Measurements from ENCODE around the gene NTSR2. TPM values are rescaled to one million over a fixed set of nuclear protein-coding genes. Genes with fewer than 3 reads are reported as not detected.

NTSR2 gene
- total and polyA plus RNA-seq, 7 experiments from 2014 or later, result not detected

DNA sequence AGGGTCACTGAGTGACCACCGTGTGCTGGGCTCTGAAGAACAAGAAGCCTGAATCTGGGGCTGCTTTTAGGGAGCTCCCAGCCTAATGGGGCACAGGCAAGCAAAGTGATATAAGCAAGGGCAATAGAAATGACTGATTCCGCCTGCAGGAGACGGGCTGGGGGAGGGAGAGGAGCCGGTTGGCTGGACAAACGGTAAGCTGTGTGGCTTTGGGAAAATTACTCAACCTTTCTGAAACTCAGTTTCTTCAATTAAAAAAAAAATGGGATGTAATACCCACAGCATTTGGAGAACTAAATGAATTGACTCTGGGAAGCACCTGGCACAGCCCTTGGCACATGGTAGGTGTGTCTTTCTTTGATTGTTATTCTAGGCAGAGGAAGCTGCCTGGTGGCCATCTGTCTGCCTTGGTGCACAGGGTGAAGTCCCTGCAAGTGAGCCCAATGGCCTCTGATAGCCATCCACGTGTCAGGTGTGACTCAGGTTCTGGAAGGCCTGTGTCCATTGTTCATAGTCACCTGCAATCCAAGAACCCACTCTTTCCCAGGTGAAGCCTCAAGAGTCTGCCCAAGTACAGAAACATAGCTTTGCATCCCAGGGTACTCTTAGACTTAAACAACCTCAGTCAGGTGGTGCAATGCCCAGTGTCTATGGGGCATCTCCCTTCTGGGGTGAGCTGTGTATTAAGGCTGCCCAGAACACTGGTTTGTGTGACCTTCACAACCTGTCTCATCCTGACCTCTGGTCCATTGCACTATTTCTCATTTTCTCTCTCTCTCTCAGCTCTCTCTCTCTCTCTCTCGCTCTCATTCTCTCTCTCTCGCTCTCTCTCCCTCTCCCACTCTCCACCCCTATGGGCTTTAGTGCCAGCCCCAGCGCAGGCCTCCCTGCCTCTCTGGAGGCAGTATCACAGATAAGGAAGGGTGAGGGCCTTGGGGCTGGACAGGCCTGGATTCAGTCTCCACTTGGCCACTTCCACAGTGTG, 30.0 kb upstream of the NTSR2 start:
- POLR2A ChIA-PET, result no interaction called here
- CTCF ChIA-PET, result interaction anchor here (9.0 kb wide), 1 partner anchor 81 kb away, joined by 110 read pairs; no protein-coding TSS in a partner anchor
- DNase-seq, result no peak
- Histone ChIP-seq H3K4me1 (ENCODE audit: control insufficient read depth in 2 of 2, insufficient read depth in 2 of 2, low read length in 2 of 2) (no peaks in the 10 kb centered on the region), H3K4me3 (ENCODE audit: low read length) (no peak overlapping the region), H3K27ac (ENCODE audit: low read depth, low read length) (no peak overlapping the region), H3K36me3 (ENCODE audit: control insufficient read depth in 2 of 3, insufficient read depth in 3 of 3, low read length in 3 of 3) (no peaks in the 10 kb centered on the region), H3K27me3 (ENCODE audit: control insufficient read depth in 2 of 2, insufficient read depth in 2 of 2, low read length in 2 of 2) (no peaks in the 10 kb centered on the region), H3K9me3 (ENCODE audit: control insufficient read depth in 2 of 3, low read length in 3 of 3) (no peaks in the 10 kb centered on the region)
- H3K27ac Mint-ChIP-seq, result no peak overlapping the region
- H3K4me3 Mint-ChIP-seq, result no peak overlapping the region
- ATAC-seq, result no peak
- intact Hi-C loops (cut with micrococcal nuclease), result loop anchor here in 1 of 2 donors (10.0 kb wide), 1 partner anchor 1015 kb away; the partner anchor contains the start of gene TRIB2
- H3K36me3 Mint-ChIP-seq, result no peaks in the 10 kb centered on the region
- no peaks in the 10 kb centered on the region for H3K9me3 Mint-ChIP-seq
- H3K4me1 Mint-ChIP-seq, result peaks cover 0 to 2% (median 0%) of the 10 kb centered on the region in 7 donors
- peaks cover 0 to 6% (median 0%) of the 10 kb centered on the region in 5 donors for H3K27me3 Mint-ChIP-seq

- intact Hi-C loops (cut with micrococcal nuclease), result loop anchor here in 1 of 2 donors (10.0 kb wide), 1 partner anchor 1017 kb away; the partner anchor contains the start of gene TRIB2
- Histone ChIP-seq H3K27ac (ENCODE audit: low read depth, low read length) (no peak overlapping the region), H3K4me3 (ENCODE audit: low read length) (no peak overlapping the region), H3K36me3 (ENCODE audit: control insufficient read depth in 2 of 3, insufficient read depth in 3 of 3, low read length in 3 of 3) (no peaks in the 10 kb centered on the region), H3K9me3 (ENCODE audit: control insufficient read depth in 2 of 3, low read length in 3 of 3) (no peaks in the 10 kb centered on the region), H3K27me3 (ENCODE audit: control insufficient read depth in 2 of 2, insufficient read depth in 2 of 2, low read length in 2 of 2) (no peaks in the 10 kb centered on the region), H3K4me1 (ENCODE audit: control insufficient read depth in 2 of 2, insufficient read depth in 2 of 2, low read length in 2 of 2) (no peaks in the 10 kb centered on the region)
- DNase-seq (no peak), ATAC-seq (no peak)
- H3K36me3 Mint-ChIP-seq, result no peaks in the 10 kb centered on the region
- ChIA-PET POLR2A (no interaction called here), CTCF (interaction anchor here (0.7 to 9.0 kb wide), 2 partner anchors 14 to 82 kb away, joined by 3 to 110 read pairs; no protein-coding TSS in a partner anchor)
- H3K4me3 Mint-ChIP-seq, result no peak overlapping the region
- H3K4me1 Mint-ChIP-seq, result peaks cover 0 to 2% (median 0%) of the 10 kb centered on the region in 7 donors
- no peaks in the 10 kb centered on the region for H3K9me3 Mint-ChIP-seq
- H3K27ac Mint-ChIP-seq, result no peak overlapping the region
- H3K27me3 Mint-ChIP-seq, result peaks cover 0 to 6% (median 0%) of the 10 kb centered on the region in 5 donors
Measured at GRCh38 chr2:11698009-11698922, 28.3 kb upstream of the NTSR2 start.

DNA sequence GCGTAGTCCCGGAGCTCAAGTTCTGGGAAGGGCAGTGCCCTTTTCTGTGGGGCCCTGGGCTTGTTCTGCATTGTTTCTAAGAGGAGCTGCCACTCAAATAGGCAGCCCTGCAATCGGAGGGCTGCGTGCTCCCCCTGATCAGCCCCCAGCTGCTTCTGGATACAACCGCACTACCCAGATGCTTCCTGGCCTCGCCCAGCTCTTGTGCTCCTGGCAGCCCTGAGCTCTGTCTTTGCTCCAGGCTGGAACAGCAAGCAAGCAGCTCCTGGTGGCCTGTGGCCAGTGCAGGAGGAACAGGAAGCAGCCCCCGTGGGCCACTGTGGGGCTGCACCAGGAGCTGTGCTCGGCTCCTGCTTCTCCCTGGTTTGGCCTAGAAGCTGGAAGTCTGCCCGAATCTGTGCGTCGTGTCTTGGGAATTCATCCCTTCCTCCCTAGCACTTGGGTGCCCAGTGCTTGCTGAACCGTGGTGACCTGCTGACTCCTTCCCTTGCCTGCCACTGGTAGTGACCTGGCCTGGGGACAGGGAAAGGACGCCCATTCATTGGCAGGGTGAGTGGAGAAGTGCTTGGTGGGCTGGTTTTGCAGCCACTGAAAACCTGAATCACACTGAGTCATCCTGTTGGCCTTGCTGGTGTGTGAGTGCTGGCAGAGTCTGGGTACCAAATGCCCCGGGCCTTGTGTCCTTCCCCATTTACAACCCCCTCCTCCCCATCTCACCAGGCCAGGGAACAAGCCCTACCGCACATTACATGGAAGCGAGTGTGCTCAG, 27.3 kb upstream of the NTSR2 start:
- no peak overlapping the region for H3K27ac ChIP-seq (ENCODE audit: low read depth, low read length)
- H3K36me3 Mint-ChIP-seq, result no peaks in the 10 kb centered on the region
- H3K9me3 Mint-ChIP-seq, result no peaks in the 10 kb centered on the region
- peaks cover 0 to 6% (median 0%) of the 10 kb centered on the region in 5 donors for H3K27me3 Mint-ChIP-seq
- H3K4me1 Mint-ChIP-seq, result peaks cover 0 to 5% (median 4%) of the 10 kb centered on the region in 7 donors
- ChIA-PET POLR2A (no interaction called here), CTCF (interaction anchor here (1.1 to 9.0 kb wide), 3 partner anchors 10 to 83 kb away, joined by 3 to 110 read pairs (median 4); no protein-coding TSS in a partner anchor)
- no peaks in the 10 kb centered on the region for H3K36me3 ChIP-seq (ENCODE audit: control insufficient read depth in 2 of 3, insufficient read depth in 3 of 3, low read length in 3 of 3)
- ATAC-seq, result peak; percentile 23
- DNase-seq, result no peak
- no peak overlapping the region for H3K4me3 Mint-ChIP-seq
- no peaks in the 10 kb centered on the region for H3K4me1 ChIP-seq (ENCODE audit: control insufficient read depth in 2 of 2, insufficient read depth in 2 of 2, low read length in 2 of 2)
- no peaks in the 10 kb centered on the region for H3K27me3 ChIP-seq (ENCODE audit: control insufficient read depth in 2 of 2, insufficient read depth in 2 of 2, low read length in 2 of 2)
- peak overlapping the region in 1 of 9 donors; percentile 38 for H3K27ac Mint-ChIP-seq
- no peaks in the 10 kb centered on the region for H3K9me3 ChIP-seq (ENCODE audit: control insufficient read depth in 2 of 3, low read length in 3 of 3)
- no peak overlapping the region for H3K4me3 ChIP-seq (ENCODE audit: low read length)
- intact Hi-C loops (cut with micrococcal nuclease), result loop anchor here in 1 of 2 donors (10.0 kb wide), 1 partner anchor 1018 kb away; the partner anchor contains the start of gene TRIB2

GRCh38 chr2:11696736-11697102, 26.7 kb upstream of the NTSR2 start:
- Histone ChIP-seq H3K4me3 (ENCODE audit: low read length) (no peak overlapping the region), H3K27ac (ENCODE audit: low read depth, low read length) (no peak overlapping the region), H3K27me3 (ENCODE audit: control insufficient read depth in 2 of 2, insufficient read depth in 2 of 2, low read length in 2 of 2) (no peaks in the 10 kb centered on the region), H3K9me3 (ENCODE audit: control insufficient read depth in 2 of 3, low read length in 3 of 3) (no peaks in the 10 kb centered on the region), H3K4me1 (ENCODE audit: control insufficient read depth in 2 of 2, insufficient read depth in 2 of 2, low read length in 2 of 2) (no peaks in the 10 kb centered on the region), H3K36me3 (ENCODE audit: control insufficient read depth in 2 of 3, insufficient read depth in 3 of 3, low read length in 3 of 3) (no peaks in the 10 kb centered on the region)
- ChIA-PET POLR2A (no interaction called here), CTCF (interaction anchor here (1.1 to 9.0 kb wide), 3 partner anchors 9 to 84 kb away, joined by 3 to 110 read pairs (median 4); no protein-coding TSS in a partner anchor)
- Mint-ChIP-seq H3K36me3 (no peaks in the 10 kb centered on the region), H3K4me1 (peaks cover 0 to 5% (median 4%) of the 10 kb centered on the region in 7 donors), H3K27ac (no peak overlapping the region), H3K27me3 (peaks cover 0 to 6% (median 0%) of the 10 kb centered on the region in 5 donors), H3K9me3 (no peaks in the 10 kb centered on the region), H3K4me3 (no peak overlapping the region)
- intact Hi-C loops (cut with micrococcal nuclease), result loop anchor here in 1 of 2 donors (10.0 kb wide), 1 partner anchor 1018 kb away; the partner anchor contains the start of gene TRIB2
- no peak for DNase-seq
- no peak for ATAC-seq

DNA sequence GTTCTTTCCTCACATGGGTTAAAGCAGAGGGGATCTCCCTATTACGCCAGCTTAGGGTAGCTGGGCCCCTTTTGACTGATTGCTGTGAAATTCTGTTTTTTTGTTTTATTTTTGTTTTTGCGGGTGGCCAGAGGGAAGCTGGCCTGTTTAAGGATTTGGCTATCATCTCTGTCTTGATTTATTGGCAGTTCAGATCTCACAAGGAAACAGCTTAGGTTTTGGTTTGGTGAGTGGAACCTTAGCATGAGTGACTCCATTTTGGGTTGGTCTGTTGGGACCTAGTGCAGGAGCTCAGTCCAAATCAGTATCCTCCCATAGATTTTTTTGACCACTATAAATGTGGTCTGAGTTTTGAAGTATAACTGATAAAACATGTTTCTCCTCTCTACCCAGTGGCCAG, 25.6 kb upstream of the NTSR2 start:
- intact Hi-C loops (cut with micrococcal nuclease), result loop anchor here in 1 of 2 donors (10.0 kb wide), 1 partner anchor 1019 kb away; the partner anchor contains the start of gene TRIB2

More for the DNA sequence above, 25.6 kb upstream of the NTSR2 start:
- ChIA-PET CTCF (interaction anchor here (0.6 to 9.0 kb wide), 3 partner anchors 8 to 85 kb away, joined by 3 to 110 read pairs (median 4); no protein-coding TSS in a partner anchor), POLR2A (interaction anchor here (0.8 kb wide), 1 partner anchor 52 kb away, joined by 3 read pairs; no protein-coding TSS in a partner anchor)
- Mint-ChIP-seq H3K4me3 (no peak overlapping the region), H3K27me3 (peaks cover 0 to 6% (median 0%) of the 10 kb centered on the region in 5 donors), H3K9me3 (no peaks in the 10 kb centered on the region), H3K36me3 (no peaks in the 10 kb centered on the region), H3K4me1 (peaks cover 0 to 5% (median 4%) of the 10 kb centered on the region in 7 donors), H3K27ac (peak overlapping the region in 1 of 9 donors; percentile 16)
- Histone ChIP-seq H3K27me3 (ENCODE audit: control insufficient read depth in 2 of 2, insufficient read depth in 2 of 2, low read length in 2 of 2) (no peaks in the 10 kb centered on the region), H3K4me3 (ENCODE audit: low read length) (no peak overlapping the region), H3K9me3 (ENCODE audit: control insufficient read depth in 2 of 3, low read length in 3 of 3) (no peaks in the 10 kb centered on the region), H3K27ac (ENCODE audit: low read depth, low read length) (no peak overlapping the region), H3K36me3 (ENCODE audit: control insufficient read depth in 2 of 3, insufficient read depth in 3 of 3, low read length in 3 of 3) (no peaks in the 10 kb centered on the region), H3K4me1 (ENCODE audit: control insufficient read depth in 2 of 2, insufficient read depth in 2 of 2, low read length in 2 of 2) (no peaks in the 10 kb centered on the region)
- ATAC-seq, result no peak
- no peak for DNase-seq

All from naive thymus-derived CD4-positive, alpha-beta T cell (primary cell).